Left ventricle myocardium inferior (tissue), 1 donor: ENCODE data around the gene SDK2. TPM values are rescaled to one million over a fixed set of nuclear protein-coding genes. Genes with fewer than 3 reads are reported as not detected.

Experiments
- DNase-seq: peaks from one replicate; pipeline ENCODE4 v3.0.0-alpha.2; 2020
- H3K27ac ChIP-seq: fragments of 200-600 bp; replicated peaks from 2 replicates; pipeline ENCODE4 v1.8.0; 2021
- H3K27me3 ChIP-seq: fragments of 200-600 bp; 2 replicates; pipeline ENCODE4 v1.8.0; 2021; ENCODE audit warnings: low read depth
- H3K36me3 ChIP-seq: fragments of 200-600 bp; 2 replicates; pipeline ENCODE4 v1.8.0; 2021
- H3K4me1 ChIP-seq: fragments of 200-600 bp; 2 replicates; pipeline ENCODE4 v1.8.0; 2021
- H3K4me3 ChIP-seq: fragments of 200-600 bp; 2 replicates; pipeline ENCODE4 v1.8.0; 2021; ENCODE audit warnings: mild to moderate bottlenecking, moderate library complexity
- H3K9me3 ChIP-seq: fragments of 200-600 bp; replicated peaks from 2 replicates; pipeline ENCODE4 v1.8.0; 2021
- CTCF ChIP-seq: fragments of 200-600 bp; IDR thresholded peaks from 2 replicates; pipeline ENCODE4 v1.8.0; 2021; ENCODE audit warnings: antibody characterized with exemption, mild to moderate bottlenecking, borderline replicate concordance
- intact Hi-C: fragments of 100-400 bp; cut with micrococcal nuclease; formaldehyde crosslinking; loops from one replicate; pipeline ENCODE4 v1.11.0; 2022
- total RNA-seq: library from RNA; stranded (reverse); fragmentation: NEBNext Ultra II Directional; extraction: Animal tissue kit (Norgen Biotek cat#: 25700); gene quantifications from one replicate; pipeline ENCODE4 v1.2.1, GENCODE V29; 2021
- donor health status: DM: no; HTN: yes; CAD: no; lungs with severe emphysema.

The SDK2 gene
- total RNA-seq, 1 donor from 2014 or later, result 2.2 TPM

DNA sequence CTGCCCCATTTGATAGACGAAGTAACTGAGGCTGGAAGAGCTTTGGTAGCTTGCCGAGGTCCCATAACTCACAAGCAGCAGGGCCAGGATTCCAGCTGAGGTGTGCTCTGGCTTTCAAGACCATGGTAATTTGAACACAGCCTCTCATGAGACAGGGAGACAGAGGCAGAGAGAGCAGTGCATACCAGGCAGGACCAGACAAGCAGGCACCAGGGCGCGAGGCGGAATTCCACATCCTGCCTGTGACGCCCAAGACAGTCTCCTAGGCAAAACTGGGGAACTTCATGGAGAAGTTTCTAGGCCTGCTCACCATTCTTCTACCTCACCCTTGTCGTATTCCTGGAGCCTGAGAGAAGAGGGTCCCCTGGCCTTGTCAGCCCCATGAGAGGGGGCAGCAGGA is 19.2 kb downstream of the SDK2 start:
- no peaks in the 10 kb centered on the region for H3K27me3 ChIP-seq
- no peak for TF ChIP-seq CTCF
- H3K4me1 ChIP-seq, result no peaks in the 10 kb centered on the region
- no peak overlapping the region for H3K27ac ChIP-seq
- DNase-seq, result no peak
- intact Hi-C loops, result no loop called here
- no peak overlapping the region for H3K4me3 ChIP-seq
- H3K36me3 ChIP-seq, result no peaks in the 10 kb centered on the region
- peaks cover 6% of the 10 kb centered on the region for H3K9me3 ChIP-seq

DNA sequence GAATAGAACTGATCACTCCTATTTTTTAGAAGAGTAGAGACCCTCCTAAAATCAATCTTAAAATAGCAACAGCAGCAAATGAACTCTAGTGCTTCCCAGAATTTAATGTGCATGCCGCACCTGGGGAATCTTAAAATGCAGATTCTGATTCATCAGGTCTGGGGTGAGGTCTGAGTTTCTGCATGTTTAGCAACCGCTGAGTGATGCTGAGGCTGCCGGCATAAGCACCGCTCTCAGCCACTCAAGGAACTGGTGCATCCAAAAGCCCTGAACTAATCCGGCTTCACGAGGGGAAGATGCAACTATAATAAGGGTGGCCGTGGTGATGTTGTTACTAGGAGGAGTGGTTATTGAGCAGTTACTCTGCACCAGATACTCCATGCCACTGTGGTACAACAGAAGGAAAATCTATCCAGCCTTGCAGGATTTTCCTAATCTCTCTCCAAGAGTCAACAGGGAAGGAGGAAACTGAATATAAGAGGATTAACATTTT is 19.7 kb downstream of the SDK2 start:
- H3K4me3 ChIP-seq, result no peak overlapping the region
- H3K9me3 ChIP-seq, result peaks cover 6% of the 10 kb centered on the region
- intact Hi-C loops, result no loop called here
- H3K27ac ChIP-seq, result no peak overlapping the region
- no peak for DNase-seq
- no peaks in the 10 kb centered on the region for H3K27me3 ChIP-seq
- no peaks in the 10 kb centered on the region for H3K4me1 ChIP-seq
- no peaks in the 10 kb centered on the region for H3K36me3 ChIP-seq
- TF ChIP-seq CTCF, result no peak

- intact Hi-C loops, result no loop called here
- TF ChIP-seq CTCF, result no peak
- DNase-seq, result no peak
These were observed 20.4 kb downstream of the SDK2 start for GRCh38 chr17:73623818-73624217.

DNA sequence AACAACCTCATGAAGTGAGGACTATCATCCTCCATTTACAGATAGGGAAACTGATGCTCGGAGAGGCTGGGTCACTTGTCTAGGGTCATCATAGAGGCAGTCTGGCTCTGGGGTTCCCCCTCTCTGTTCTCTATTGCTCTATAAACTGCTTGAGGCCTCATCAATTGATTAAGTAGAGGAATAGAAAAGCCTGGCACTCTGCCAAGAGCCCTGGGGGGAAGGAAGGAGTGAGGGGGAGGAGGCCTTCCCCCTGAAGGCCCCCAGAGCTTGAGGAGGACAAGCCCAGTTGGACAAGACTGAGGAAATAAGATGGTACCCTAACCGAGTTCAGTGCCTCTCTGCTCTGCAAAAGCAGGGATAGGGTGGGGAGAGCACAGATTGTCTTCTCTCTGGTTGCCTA is 21.0 kb downstream of the SDK2 start:
- Histone ChIP-seq H3K9me3 (peaks cover 13% of the 10 kb centered on the region), H3K4me1 (no peaks in the 10 kb centered on the region), H3K4me3 (no peak overlapping the region), H3K36me3 (no peaks in the 10 kb centered on the region), H3K27ac (no peak overlapping the region), H3K27me3 (peaks cover 3% of the 10 kb centered on the region)
- DNase-seq, result no peak
- intact Hi-C loops, result no loop called here
- TF ChIP-seq CTCF, result no peak

More at GRCh38 chr17:73623818-73624217, 20.4 kb downstream of the SDK2 start:
- H3K27me3 ChIP-seq, result no peaks in the 10 kb centered on the region
- peaks cover 13% of the 10 kb centered on the region for H3K9me3 ChIP-seq
- no peak overlapping the region for H3K27ac ChIP-seq
- H3K4me1 ChIP-seq, result no peaks in the 10 kb centered on the region
- no peaks in the 10 kb centered on the region for H3K36me3 ChIP-seq
- no peak overlapping the region for H3K4me3 ChIP-seq

DNA sequence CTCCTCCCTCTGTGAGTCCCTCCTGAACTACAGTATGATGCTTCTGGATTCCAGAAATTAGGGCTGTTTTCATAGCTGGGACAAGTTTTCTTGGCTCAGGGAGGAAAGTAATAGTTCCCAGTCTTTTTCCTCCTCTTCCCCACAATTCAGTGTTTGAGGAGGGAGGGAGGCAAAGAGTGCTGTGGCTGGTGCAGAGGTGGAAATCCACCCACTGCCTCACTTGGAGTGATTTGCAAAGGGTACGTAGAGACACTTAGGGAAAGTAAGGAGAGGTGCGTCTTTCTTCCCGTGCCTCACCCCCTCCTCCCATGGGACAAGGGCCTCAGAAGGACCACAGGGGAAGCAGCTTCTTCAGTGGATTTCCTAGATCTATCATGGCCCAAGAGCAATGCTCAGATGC is 21.9 kb downstream of the SDK2 start:
- Histone ChIP-seq H3K4me3 (no peak overlapping the region), H3K9me3 (peaks cover 13% of the 10 kb centered on the region), H3K4me1 (no peaks in the 10 kb centered on the region), H3K27ac (no peak overlapping the region), H3K36me3 (no peaks in the 10 kb centered on the region), H3K27me3 (peaks cover 12% of the 10 kb centered on the region)
- TF ChIP-seq CTCF, result no peak
- DNase-seq, result no peak
- intact Hi-C loops, result no loop called here
